Fibroblast of pulmonary artery (primary cell): ENCODE measurements around the gene DHRSX.
"Not testable (repeated sequence)": the region's sequence is repeated elsewhere in the genome, so short reads cannot be mapped to it uniquely, and the experiment has no call there.

Source experiments
- DNase-seq: peaks from one replicate; pipeline ENCODE4 v3.0.0-alpha.2; 2010; ENCODE audit warnings: low read depth
- H3K4me3 ChIP-seq: replicated peaks from 2 replicates; pipeline ENCODE4 v1.5.1; 2011; ENCODE audit warnings: low read depth, mild to moderate bottlenecking, control low read depth, low read length, moderate library complexity
- CTCF ChIP-seq: IDR thresholded peaks from 2 replicates; pipeline ENCODE4 v1.5.1; 2011; ENCODE audit warnings: mild to moderate bottlenecking, control low read depth, low read length, inconsistent platforms; ENCODE audit errors: missing control alignments

The DHRSX gene

GRCh38 chrX:2284133-2284532 is 216.6 kb downstream of the DHRSX start:
- DNase-seq: no peak
- H3K4me3 ChIP-seq: no peak overlapping the region
- TF ChIP-seq CTCF: no peak

GRCh38 chrX:2283111-2283859 is 217.5 kb downstream of the DHRSX start:
- no peak for DNase-seq
- H3K4me3 ChIP-seq: no peak overlapping the region
- no peak for TF ChIP-seq CTCF

GRCh38 chrX:2282490-2283090 is 218.2 kb downstream of the DHRSX start:
- DNase-seq: no peak
- no peak for TF ChIP-seq CTCF

GRCh38 chrX:2272337-2272736 is 228.4 kb downstream of the DHRSX start:
- H3K4me3 ChIP-seq: no peak overlapping the region
- no peak for DNase-seq
- no peak for TF ChIP-seq CTCF

More at GRCh38 chrX:2282490-2283090, 218.2 kb downstream of the DHRSX start:
- no peak overlapping the region for H3K4me3 ChIP-seq

- DNase-seq, H3K4me3 ChIP-seq: not testable (repeated sequence)
Observed at GRCh38 chrX:2271595-2271994, 229.2 kb downstream of the DHRSX start.

GRCh38 chrX:2270783-2271182 is 230.0 kb downstream of the DHRSX start:
- not testable (repeated sequence) for DNase-seq, H3K4me3 ChIP-seq

- no peak for TF ChIP-seq CTCF
- DNase-seq: no peak
- H3K4me3 ChIP-seq: no peak overlapping the region
Observed at GRCh38 chrX:2267890-2268289, 232.9 kb downstream of the DHRSX start.
